Measurements from ENCODE around the gene PIM2. TPM values are rescaled to one million over a fixed set of nuclear protein-coding genes. Genes with fewer than 3 reads are reported as not detected.

The PIM2 gene
- total RNA-seq, 4 donors from 2014 or later = 9.6 to 14.0 (median 11.5) TPM

DNA sequence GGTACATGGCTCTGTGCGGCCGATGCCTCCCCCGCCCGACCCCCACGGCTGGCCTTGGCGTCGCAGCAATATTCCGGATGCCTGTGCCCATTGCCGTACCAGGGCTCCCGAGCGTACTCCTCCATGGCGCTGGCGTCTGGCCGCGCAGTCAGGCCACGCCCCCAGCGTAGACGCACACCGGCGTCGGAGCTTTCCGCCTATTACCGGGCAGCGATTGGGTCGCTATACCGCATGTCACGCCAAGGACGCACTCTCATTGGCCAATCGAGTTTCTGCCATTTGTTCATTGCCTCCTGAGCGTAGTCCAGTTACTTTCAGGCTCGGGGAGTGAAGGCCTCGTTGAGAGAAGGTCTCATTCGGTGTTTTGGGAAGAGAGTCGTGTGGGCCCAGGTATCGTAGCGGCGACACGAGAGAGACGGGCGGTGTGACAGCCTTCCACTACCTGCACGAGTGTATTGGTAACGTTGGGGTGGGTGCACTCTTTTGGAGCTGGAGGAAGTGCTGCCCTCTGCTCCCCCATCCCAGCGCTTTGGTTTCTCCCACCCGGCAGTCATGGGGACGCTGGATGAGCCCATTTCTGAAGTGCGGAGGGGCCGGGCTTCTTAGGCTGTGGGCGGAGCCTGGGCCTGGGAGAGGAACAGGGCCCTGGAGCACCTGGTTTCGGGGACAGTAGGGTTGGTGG, 21.1 kb downstream of the PIM2 start, which contains the start of the genes PQBP1 and TIMM17B:
Gene PQBP1 (plus strand): TSS at position 306 of the 682 bp plus-strand sequence. CDS start 580 bp downstream, outside the sequence.
Gene TIMM17B (minus strand): TSS at position 144 of the 682 bp plus-strand sequence. CDS start 19 bp downstream, at position 125.
- peak; percentile 50 for DNase-seq (ENCODE audit: low spot score)
- TF ChIP-seq, protein P1, sequence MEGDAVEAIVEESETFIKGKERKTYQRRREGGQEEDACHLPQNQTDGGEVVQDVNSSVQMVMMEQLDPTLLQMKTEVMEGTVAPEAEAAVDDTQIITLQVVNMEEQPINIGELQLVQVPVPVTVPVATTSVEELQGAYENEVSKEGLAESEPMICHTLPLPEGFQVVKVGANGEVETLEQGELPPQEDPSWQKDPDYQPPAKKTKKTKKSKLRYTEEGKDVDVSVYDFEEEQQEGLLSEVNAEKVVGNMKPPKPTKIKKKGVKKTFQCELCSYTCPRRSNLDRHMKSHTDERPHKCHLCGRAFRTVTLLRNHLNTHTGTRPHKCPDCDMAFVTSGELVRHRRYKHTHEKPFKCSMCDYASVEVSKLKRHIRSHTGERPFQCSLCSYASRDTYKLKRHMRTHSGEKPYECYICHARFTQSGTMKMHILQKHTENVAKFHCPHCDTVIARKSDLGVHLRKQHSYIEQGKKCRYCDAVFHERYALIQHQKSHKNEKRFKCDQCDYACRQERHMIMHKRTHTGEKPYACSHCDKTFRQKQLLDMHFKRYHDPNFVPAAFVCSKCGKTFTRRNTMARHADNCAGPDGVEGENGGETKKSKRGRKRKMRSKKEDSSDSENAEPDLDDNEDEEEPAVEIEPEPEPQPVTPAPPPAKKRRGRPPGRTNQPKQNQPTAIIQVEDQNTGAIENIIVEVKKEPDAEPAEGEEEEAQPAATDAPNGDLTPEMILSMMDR (IDR thresholded peaks at IDR 0.05) = no peak
- ATAC-seq (ENCODE audit: low FRiP score) = peak; percentile 92

GRCh38 chrX:48897157-48897624, 21.6 kb downstream of the PIM2 start:
- TF ChIP-seq, protein P1 (IDR thresholded peaks at IDR 0.05) = no peak
- DNase-seq (ENCODE audit: low spot score) = peak; percentile 64
- peak; percentile 67 for ATAC-seq (ENCODE audit: low FRiP score)

DNA sequence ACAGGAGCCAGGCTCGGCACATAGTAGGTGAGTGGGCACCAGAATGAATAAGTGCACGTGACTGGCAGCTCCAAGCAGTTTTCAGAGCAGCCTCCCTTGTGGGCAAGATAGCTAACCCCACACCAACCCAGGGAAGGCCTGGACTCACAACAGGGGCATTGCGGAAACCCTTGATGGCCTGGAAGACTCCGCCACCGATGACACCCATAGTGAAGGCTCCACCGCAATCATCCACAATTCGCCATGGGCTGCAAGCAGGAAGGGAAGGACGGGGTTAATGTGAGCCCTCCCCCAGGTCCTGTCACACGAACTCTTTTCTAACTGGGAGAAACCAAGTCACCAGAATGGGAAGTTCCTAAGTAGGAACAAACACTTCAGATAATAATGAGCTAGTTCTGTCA, 22.2 kb downstream of the PIM2 start:
- TF ChIP-seq, protein P1 (IDR thresholded peaks at IDR 0.05) = no peak
- ATAC-seq (ENCODE audit: low FRiP score) = no peak
- DNase-seq (ENCODE audit: low spot score) = no peak

GRCh38 chrX:48894891-48895290, 23.9 kb downstream of the PIM2 start:
- ATAC-seq (ENCODE audit: low FRiP score) (no peak), DNase-seq (ENCODE audit: low spot score) (no peak)
- TF ChIP-seq, protein P1 (IDR thresholded peaks at IDR 0.05) = no peak

GRCh38 chrX:48893556-48894348, 25.1 kb downstream of the PIM2 start:
- TF ChIP-seq, protein P1 (IDR thresholded peaks at IDR 0.05) = no peak
- DNase-seq (ENCODE audit: low spot score) (no peak), ATAC-seq (ENCODE audit: low FRiP score) (no peak)

GRCh38 chrX:48892896-48893295, 25.9 kb downstream of the PIM2 start:
- DNase-seq (ENCODE audit: low spot score) (no peak), ATAC-seq (ENCODE audit: low FRiP score) (no peak)
- TF ChIP-seq, protein P1 (IDR thresholded peaks at IDR 0.05) = no peak

Measured in omental fat pad (tissue), 4 donors.